Bronchial epithelial cell (primary cell): ENCODE results near the gene FER. TPM values are rescaled to one million over a fixed set of nuclear protein-coding genes. Genes with fewer than 3 reads are reported as not detected.
"Not testable (repeated sequence)": the region's sequence is repeated elsewhere in the genome, so short reads cannot be mapped to it uniquely, and the experiment has no call there.

Experiments
- DNase-seq: peaks from one replicate; pipeline ENCODE4 v3.0.0-alpha.2; 2010; ENCODE audit warnings: low read depth
- FAIRE-seq: peaks from 2 replicates; lab custom pipeline; 2011; peaks lifted over from hg19 to GRCh38; lab: Jason Lieb, UNC
- H3K27me3 ChIP-seq: 2 replicates; pipeline ENCODE4 v1.5.1; 2011; ENCODE audit warnings: low read length; ENCODE audit not compliant: control insufficient read depth, insufficient read depth
- H3K36me3 ChIP-seq: 2 replicates; pipeline ENCODE4 v1.5.1; 2011; ENCODE audit warnings: low read length; ENCODE audit not compliant: control insufficient read depth, insufficient read depth
- H3K4me3 ChIP-seq: 2 replicates; pipeline ENCODE4 v1.5.1; 2011; ENCODE audit warnings: mild to moderate bottlenecking, low read depth, low read length, control low read depth
- CTCF ChIP-seq: IDR thresholded peaks from 2 replicates; pipeline ENCODE4 v1.5.1; 2011; ENCODE audit warnings: mild to moderate bottlenecking, moderate library complexity, low read length, control low read depth, inconsistent platforms; ENCODE audit not compliant: insufficient read depth, severe bottlenecking
- total RNA-seq: library from RNA; depleted of rRNA; stranded (reverse); fragments of >200 nt; gene quantifications from 2 replicates; pipeline ENCODE4 v1.2.1, GENCODE V29; 2014

FER gene
- total RNA-seq, 1 donor from 2014 or later, result 23.7 TPM

DNA sequence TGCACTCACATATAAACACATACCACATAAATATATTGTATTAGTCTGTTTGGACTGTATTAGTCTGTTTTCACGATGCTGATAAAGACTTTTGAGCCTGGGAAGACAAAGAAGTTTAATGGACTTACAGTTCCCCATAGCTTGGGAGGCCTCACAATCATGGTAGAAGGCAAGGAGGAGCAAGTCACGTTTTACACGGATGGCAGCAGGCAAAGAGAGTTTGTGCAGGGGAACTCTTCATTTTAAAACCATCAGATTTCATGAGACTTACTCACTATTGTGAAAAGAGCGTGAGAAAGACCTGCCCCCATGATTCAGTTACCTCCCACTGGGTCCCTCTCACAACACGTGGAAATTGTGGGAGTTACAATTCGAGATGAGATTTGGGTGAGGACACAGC is 133.4 kb downstream of the FER start:
- DNase-seq (no peak), FAIRE-seq (no peak)
- Histone ChIP-seq H3K4me3 (no peak overlapping the region), H3K27me3 (no peaks in the 10 kb centered on the region), H3K36me3 (no peaks in the 10 kb centered on the region)
- TF ChIP-seq CTCF, result no peak

DNA sequence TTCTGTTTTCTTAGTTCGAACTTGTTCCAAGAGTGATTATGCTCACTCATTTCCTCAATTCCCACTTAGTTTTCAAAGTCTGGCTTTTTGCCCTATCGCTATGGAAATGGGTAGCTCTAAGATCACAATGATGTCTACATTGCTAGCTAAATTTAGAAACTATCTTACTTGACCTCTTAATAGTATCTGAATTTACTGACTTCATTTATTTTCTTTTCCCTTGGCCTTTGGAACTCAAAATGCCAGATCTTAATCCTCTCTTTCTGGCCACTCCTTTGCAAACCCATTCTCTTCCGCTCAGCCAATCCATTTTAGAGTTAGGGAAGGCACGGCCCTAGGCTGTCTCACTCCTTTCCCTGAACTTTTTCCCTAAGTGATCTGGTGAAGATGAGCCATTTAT is 137.0 kb downstream of the FER start:
- no peak for TF ChIP-seq CTCF
- Histone ChIP-seq H3K36me3 (no peaks in the 10 kb centered on the region), H3K4me3 (no peak overlapping the region), H3K27me3 (no peaks in the 10 kb centered on the region)
- FAIRE-seq (no peak), DNase-seq (peak; percentile 23)

- DNase-seq (no peak), FAIRE-seq (no peak)
- no peak for TF ChIP-seq CTCF
- no peaks in the 10 kb centered on the region for H3K36me3 ChIP-seq
- no peak overlapping the region for H3K4me3 ChIP-seq
- no peaks in the 10 kb centered on the region for H3K27me3 ChIP-seq
Measured at GRCh38 chr5:108898257-108898656, 150.6 kb downstream of the FER start.

GRCh38 chr5:108898707-108899106 is 151.0 kb downstream of the FER start:
- no peaks in the 10 kb centered on the region for H3K36me3 ChIP-seq
- no peak for FAIRE-seq
- no peak for DNase-seq
- H3K4me3 ChIP-seq, result no peak overlapping the region
- TF ChIP-seq CTCF, result no peak
- H3K27me3 ChIP-seq, result no peaks in the 10 kb centered on the region

- FAIRE-seq, H3K27me3 ChIP-seq, DNase-seq, H3K4me3 ChIP-seq, H3K36me3 ChIP-seq: not testable (repeated sequence)
Measured at GRCh38 chr5:108899244-108899643, 151.5 kb downstream of the FER start.

DNA sequence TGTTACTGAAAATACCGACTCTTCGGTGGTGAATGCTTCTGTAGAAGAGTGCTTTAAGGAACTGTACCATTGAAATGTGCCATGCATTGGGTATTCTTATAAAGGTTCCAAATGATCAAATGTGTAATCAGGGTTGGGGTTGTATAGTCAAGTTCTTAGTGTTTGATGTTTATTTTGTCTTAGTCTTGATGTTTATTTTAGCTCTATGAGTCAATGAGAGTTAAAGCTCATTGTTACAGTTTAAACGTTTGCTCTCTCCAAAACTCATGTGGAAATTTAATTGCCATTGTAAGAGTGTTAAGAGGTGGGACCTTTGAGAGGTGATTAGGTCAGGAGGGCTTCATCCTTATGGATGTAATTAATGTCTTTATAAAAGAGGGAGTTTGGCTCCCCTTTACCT is 153.0 kb downstream of the FER start:
- Histone ChIP-seq H3K36me3 (no peaks in the 10 kb centered on the region), H3K4me3 (no peak overlapping the region), H3K27me3 (no peaks in the 10 kb centered on the region)
- DNase-seq, result peak; percentile 69
- no peak for TF ChIP-seq CTCF
- peak; percentile 62 for FAIRE-seq
